ENCODE measurements around the gene SELP.

DNA sequence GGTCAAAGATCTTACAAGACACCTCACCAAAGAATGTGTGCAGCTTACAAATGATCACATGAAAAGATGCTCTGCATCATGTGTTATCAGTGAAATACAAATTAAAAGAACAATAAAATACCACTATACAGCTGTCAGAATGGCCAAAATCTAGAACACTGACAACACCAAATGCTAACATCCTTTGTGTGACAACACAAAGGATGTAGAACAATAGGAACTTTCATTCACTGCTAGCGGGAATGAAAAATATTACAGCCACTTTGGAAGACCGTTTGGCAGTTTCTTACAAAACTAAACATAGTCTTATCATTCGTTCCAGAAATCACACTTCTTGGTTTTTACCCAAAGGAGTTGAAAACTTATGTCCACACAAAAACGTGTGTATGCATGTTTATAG is 20.6 kb upstream of the SELP start:
- TF ChIP-seq EZH2 (IDR thresholded peaks at IDR 0.05; ENCODE audit: low read length) = no peak
- no peak for TF ChIP-seq CTCF (optimal IDR thresholded peaks at IDR 0.05 in 1 of 3, IDR thresholded peaks at IDR 0.05 in 1 of 3, conservative IDR thresholded peaks at IDR 0.05 in 1 of 3; ENCODE audit: extremely low read depth in 1 of 3, insufficient read depth in 2 of 3, low read length in 3 of 3)
